NCI-H345 treated with DMSO at 0.1 percent for 48 hours (cell line): ENCODE results near the gene WDR86.

Source experiments
- DNase-seq: peaks from one replicate; lab custom pipeline; 2025; ENCODE audit not compliant: unreplicated experiment; lab: John Stamatoyannopoulos, UW

The WDR86 gene

GRCh38 chr7:151409667-151410404, at the start of gene WDR86:
TSS of gene WDR86 (minus strand) at chr7:151410038. CDS start at chr7:151409589, 449 bp downstream.
- no peak for DNase-seq

- DNase-seq: no peak
Observed at GRCh38 chr7:151457534-151457933, 47.7 kb upstream of the WDR86 start.

- no peak for DNase-seq
Observed at GRCh38 chr7:151456782-151457181, 46.9 kb upstream of the WDR86 start.

GRCh38 chr7:151456276-151456675, 46.4 kb upstream of the WDR86 start:
- DNase-seq: no peak

- DNase-seq: no peak
Observed at GRCh38 chr7:151455690-151456089, 45.9 kb upstream of the WDR86 start.

GRCh38 chr7:151454932-151455530, 45.2 kb upstream of the WDR86 start:
- no peak for DNase-seq

GRCh38 chr7:151454305-151454704, 44.5 kb upstream of the WDR86 start:
- DNase-seq: no peak

GRCh38 chr7:151453326-151453791, 43.5 kb upstream of the WDR86 start:
- no peak for DNase-seq

- DNase-seq: no peak
Observed at GRCh38 chr7:151452680-151453325, 43.0 kb upstream of the WDR86 start.

GRCh38 chr7:151451626-151452571, 42.1 kb upstream of the WDR86 start:
- DNase-seq: no peak

- no peak for DNase-seq
Observed at GRCh38 chr7:151451156-151451555, 41.3 kb upstream of the WDR86 start.

GRCh38 chr7:151449990-151450389, 40.2 kb upstream of the WDR86 start:
- no peak for DNase-seq

GRCh38 chr7:151448261-151449252, 38.7 kb upstream of the WDR86 start:
- DNase-seq: peak; percentile 15

GRCh38 chr7:151447901-151448260, 38.0 kb upstream of the WDR86 start:
- no peak for DNase-seq

GRCh38 chr7:151447312-151447711, 37.5 kb upstream of the WDR86 start:
- no peak for DNase-seq

GRCh38 chr7:151446412-151446811, 36.6 kb upstream of the WDR86 start:
- DNase-seq: no peak

GRCh38 chr7:151444632-151445031, 34.8 kb upstream of the WDR86 start:
- DNase-seq: no peak

- DNase-seq: no peak
Observed at GRCh38 chr7:151442776-151443496, 33.1 kb upstream of the WDR86 start.

GRCh38 chr7:151440799-151441445, 31.1 kb upstream of the WDR86 start:
- DNase-seq: no peak
